Astrocyte (in vitro differentiated cells and primary cell): Measurements from ENCODE around the gene DDAH1. TPM values are rescaled to one million over a fixed set of nuclear protein-coding genes. Genes with fewer than 3 reads are reported as not detected.
A peak's percentile ranks its signal among the peaks of the same experiment; 100 is the strongest.

ENCODE experiments used
- DNase-seq: peaks from one replicate; pipeline ENCODE4 v3.0.0-alpha.2; 2010; ENCODE audit warnings: low read depth
- FAIRE-seq: peaks from 2 replicates; lab custom pipeline; 2011; peaks lifted over from hg19 to GRCh38; lab: Jason Lieb, UNC
- H2AFZ ChIP-seq: 2 replicates; pipeline ENCODE4 v1.6.0; 2012; ENCODE audit warnings: low read depth, low read length, inconsistent platforms
- H3K27ac ChIP-seq: 2 replicates; pipeline ENCODE4 v1.5.1; 2011; ENCODE audit warnings: low read depth, low read length, inconsistent platforms
- H3K27me3 ChIP-seq: 2 replicates; pipeline ENCODE4 v1.6.0; 2011; ENCODE audit warnings: low read length, inconsistent platforms; ENCODE audit not compliant: insufficient read depth
- H3K36me3 ChIP-seq: 2 replicates; pipeline ENCODE4 v1.5.1; 2011; ENCODE audit warnings: low read length, inconsistent platforms; ENCODE audit not compliant: insufficient read depth
- H3K4me1 ChIP-seq: 2 replicates; pipeline ENCODE4 v1.5.1; 2011; ENCODE audit warnings: low read length, inconsistent platforms; ENCODE audit not compliant: insufficient read depth
- H3K4me2 ChIP-seq: 2 replicates; pipeline ENCODE4 v1.6.0; 2012; ENCODE audit warnings: low read length, inconsistent platforms
- H3K4me3 ChIP-seq: 2 replicates; pipeline ENCODE4 v1.5.1; 2011; ENCODE audit warnings: low read depth, mild to moderate bottlenecking, low read length, inconsistent platforms; ENCODE audit not compliant: insufficient read depth
- H3K79me2 ChIP-seq: 2 replicates; pipeline ENCODE4 v1.6.0; 2012; ENCODE audit warnings: mild to moderate bottlenecking, low read length, inconsistent platforms; ENCODE audit not compliant: insufficient read depth
- H3K9ac ChIP-seq: 2 replicates; pipeline ENCODE4 v1.6.0; 2012; ENCODE audit warnings: mild to moderate bottlenecking, low read length, inconsistent platforms
- H3K9me3 ChIP-seq: 2 replicates; pipeline ENCODE4 v1.5.1; 2012; ENCODE audit warnings: low read depth, mild to moderate bottlenecking, low read length, inconsistent platforms; ENCODE audit not compliant: insufficient read depth
- H4K20me1 ChIP-seq: 2 replicates; pipeline ENCODE4 v1.6.0; 2012; ENCODE audit warnings: low read length, inconsistent platforms; ENCODE audit not compliant: insufficient read depth
- H3K27ac Mint-ChIP-seq: one replicate; pipeline ENCODE4 v1.8.0; 2021; ENCODE audit warnings: mild to moderate bottlenecking, mixed read lengths; ENCODE audit not compliant: unreplicated experiment
- H3K27me3 Mint-ChIP-seq: one replicate; pipeline ENCODE4 v1.8.0; 2021; ENCODE audit warnings: low read depth, mixed read lengths; ENCODE audit not compliant: unreplicated experiment
- H3K36me3 Mint-ChIP-seq: one replicate; pipeline ENCODE4 v1.8.0; 2021; ENCODE audit warnings: low read depth, mixed read lengths; ENCODE audit not compliant: unreplicated experiment
- H3K4me1 Mint-ChIP-seq: one replicate; pipeline ENCODE4 v1.8.0; 2021; ENCODE audit warnings: low read depth, mixed read lengths; ENCODE audit not compliant: unreplicated experiment
- H3K4me3 Mint-ChIP-seq: one replicate; pipeline ENCODE4 v1.8.0; 2021; ENCODE audit warnings: mild to moderate bottlenecking, moderate library complexity, mixed read lengths; ENCODE audit not compliant: unreplicated experiment
- H3K9me3 Mint-ChIP-seq: one replicate; pipeline ENCODE4 v1.8.0; 2021; ENCODE audit warnings: mild to moderate bottlenecking, mixed read lengths; ENCODE audit not compliant: unreplicated experiment
- CTCF ChIP-seq: IDR thresholded peaks from 2 replicates; pipeline ENCODE4 v1.5.1; 2011; ENCODE audit warnings: low read depth, mild to moderate bottlenecking, inconsistent platforms, low read length, moderate library complexity; ENCODE audit not compliant: insufficient read depth
- EZH2 ChIP-seq: IDR thresholded peaks from 2 replicates; pipeline ENCODE4 v1.6.1; 2012; ENCODE audit warnings: mild to moderate bottlenecking, low read length, inconsistent platforms; ENCODE audit not compliant: insufficient read depth
- total RNA-seq: library from RNA; stranded (reverse); gene quantifications from 2 replicates; pipeline ENCODE4 v1.2.1, GENCODE V29; 2021

The DDAH1 gene
- total RNA-seq, 1 donor from 2014 or later = 112 TPM

- peaks cover 9% of the 10 kb centered on the region for H3K4me1 Mint-ChIP-seq
- FAIRE-seq (no peak), DNase-seq (no peak)
- H3K9me3 Mint-ChIP-seq = no peaks in the 10 kb centered on the region
- no peaks in the 10 kb centered on the region for H3K27me3 Mint-ChIP-seq
- Histone ChIP-seq H3K79me2 (peaks cover 80% of the 10 kb centered on the region), H3K9ac (peak overlapping the region; percentile 93), H3K4me1 (peaks cover 19% of the 10 kb centered on the region), H3K4me3 (peak overlapping the region; percentile 86), H4K20me1 (peaks cover 59% of the 10 kb centered on the region), H3K4me2 (peak overlapping the region; percentile 92), H3K27me3 (no peaks in the 10 kb centered on the region), H3K9me3 (no peaks in the 10 kb centered on the region), H3K27ac (peak overlapping the region; percentile 3), H2AFZ (no peak overlapping the region), H3K36me3 (peaks cover 3% of the 10 kb centered on the region)
- peak overlapping the region; percentile 90 for H3K4me3 Mint-ChIP-seq
- no peak for TF ChIP-seq EZH2
- no peak for TF ChIP-seq CTCF
- H3K27ac Mint-ChIP-seq = peak overlapping the region; percentile 48
- H3K36me3 Mint-ChIP-seq = peaks cover 2% of the 10 kb centered on the region
Measured at GRCh38 chr1:85462931-85463649, 1.9 kb downstream of the DDAH1 start.

- Mint-ChIP-seq H3K4me3 (no peak overlapping the region), H3K27me3 (no peaks in the 10 kb centered on the region), H3K4me1 (peaks cover 7% of the 10 kb centered on the region), H3K27ac (no peak overlapping the region), H3K9me3 (no peaks in the 10 kb centered on the region), H3K36me3 (peaks cover 8% of the 10 kb centered on the region)
- Histone ChIP-seq H3K27ac (no peak overlapping the region), H4K20me1 (peaks cover 68% of the 10 kb centered on the region), H3K4me3 (no peak overlapping the region), H3K4me1 (peaks cover 19% of the 10 kb centered on the region), H3K4me2 (no peak overlapping the region), H3K9ac (no peak overlapping the region), H3K9me3 (no peaks in the 10 kb centered on the region), H2AFZ (no peak overlapping the region), H3K79me2 (peaks cover 97% of the 10 kb centered on the region), H3K27me3 (no peaks in the 10 kb centered on the region), H3K36me3 (no peaks in the 10 kb centered on the region)
- FAIRE-seq (no peak), DNase-seq (no peak)
- no peak for TF ChIP-seq CTCF
- no peak for TF ChIP-seq EZH2
Measured at GRCh38 chr1:85461216-85461918, 3.6 kb downstream of the DDAH1 start.
